ENCODE results near the gene BMP4. TPM values are rescaled to one million over a fixed set of nuclear protein-coding genes. Genes with fewer than 3 reads are reported as not detected.
"Not testable (repeated sequence)": the region's sequence is repeated elsewhere in the genome, so short reads cannot be mapped to it uniquely, and the experiment has no call there.

BMP4 gene
- total RNA-seq, 1 donor from 2014 or later = 0.42 TPM

GRCh38 chr14:53999061-53999488, 42.5 kb upstream of the BMP4 start:
- POLR2A ChIA-PET = no interaction called here
- DNase-seq = no peak
- intact Hi-C loops (cut with micrococcal nuclease) = no loop called here
- Mint-ChIP-seq H3K27me3 (no peaks in the 10 kb centered on the region), H3K9me3 (no peaks in the 10 kb centered on the region), H3K4me3 (no peak overlapping the region), H3K27ac (no peak overlapping the region), H3K36me3 (ENCODE audit: low read depth) (no peaks in the 10 kb centered on the region), H3K4me1 (no peaks in the 10 kb centered on the region)
- no peak for TF ChIP-seq CTCF (IDR thresholded peaks at IDR 0.05)
- CTCF ChIA-PET = no interaction called here
- no peak for ATAC-seq (ENCODE audit: low read depth)

DNA sequence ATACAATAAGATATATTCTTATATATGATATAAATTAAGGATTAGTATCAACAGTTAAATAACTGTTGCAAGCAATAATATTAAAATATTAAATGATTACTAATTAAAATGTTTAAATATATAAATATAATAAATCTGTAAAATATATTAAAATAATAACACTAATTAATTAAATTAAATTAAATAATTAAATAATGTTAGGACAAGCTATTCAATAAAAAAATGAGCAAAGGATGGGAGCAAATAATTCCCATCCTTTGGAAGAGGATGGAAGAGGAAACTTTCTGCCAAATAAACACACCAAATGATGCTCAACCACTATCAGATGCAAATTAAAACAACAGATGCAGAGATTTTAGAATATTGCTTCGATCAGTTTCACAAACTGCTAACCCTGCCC, 39.4 kb upstream of the BMP4 start:
- H3K36me3 Mint-ChIP-seq (ENCODE audit: low read depth) = no peaks in the 10 kb centered on the region
- no peak overlapping the region for H3K27ac Mint-ChIP-seq
- ChIA-PET POLR2A (no interaction called here), CTCF (no interaction called here)
- no peaks in the 10 kb centered on the region for H3K9me3 Mint-ChIP-seq
- ATAC-seq (ENCODE audit: low read depth) (no peak), DNase-seq (no peak)
- intact Hi-C loops (cut with micrococcal nuclease) = no loop called here
- H3K27me3 Mint-ChIP-seq = no peaks in the 10 kb centered on the region
- no peak overlapping the region for H3K4me3 Mint-ChIP-seq
- no peaks in the 10 kb centered on the region for H3K4me1 Mint-ChIP-seq
- TF ChIP-seq CTCF (IDR thresholded peaks at IDR 0.05) = no peak

GRCh38 chr14:53993920-53994607, 37.4 kb upstream of the BMP4 start:
- ChIA-PET POLR2A (no interaction called here), CTCF (no interaction called here)
- intact Hi-C loops (cut with micrococcal nuclease) = no loop called here
- Mint-ChIP-seq H3K4me1 (no peaks in the 10 kb centered on the region), H3K27me3 (no peaks in the 10 kb centered on the region), H3K27ac (no peak overlapping the region), H3K9me3 (no peaks in the 10 kb centered on the region), H3K4me3 (no peak overlapping the region), H3K36me3 (ENCODE audit: low read depth) (no peaks in the 10 kb centered on the region)
- no peak for TF ChIP-seq CTCF (IDR thresholded peaks at IDR 0.05)
- no peak for ATAC-seq (ENCODE audit: low read depth)
- no peak for DNase-seq

GRCh38 chr14:53990978-53991377, 34.4 kb upstream of the BMP4 start:
- ChIA-PET POLR2A (no interaction called here), CTCF (no interaction called here)
- TF ChIP-seq CTCF (IDR thresholded peaks at IDR 0.05) = no peak
- Mint-ChIP-seq H3K4me3 (no peak overlapping the region), H3K36me3 (ENCODE audit: low read depth) (no peaks in the 10 kb centered on the region), H3K4me1 (no peaks in the 10 kb centered on the region), H3K27ac (no peak overlapping the region), H3K9me3 (peaks cover 12% of the 10 kb centered on the region), H3K27me3 (no peaks in the 10 kb centered on the region)
- no peak for ATAC-seq (ENCODE audit: low read depth)
- no peak for DNase-seq
- intact Hi-C loops (cut with micrococcal nuclease) = no loop called here

- DNase-seq; CTCF ChIA-PET; POLR2A ChIA-PET; H3K4me3 Mint-ChIP-seq; H3K4me1 Mint-ChIP-seq; H3K36me3 Mint-ChIP-seq (ENCODE audit: low read depth); H3K27ac Mint-ChIP-seq; intact Hi-C loops (cut with micrococcal nuclease); H3K27me3 Mint-ChIP-seq; ATAC-seq (ENCODE audit: low read depth): not testable (repeated sequence)
- H3K9me3 Mint-ChIP-seq = peaks cover 27% of the 10 kb centered on the region
Measured at GRCh38 chr14:53986718-53987117, 30.1 kb upstream of the BMP4 start.

DNA sequence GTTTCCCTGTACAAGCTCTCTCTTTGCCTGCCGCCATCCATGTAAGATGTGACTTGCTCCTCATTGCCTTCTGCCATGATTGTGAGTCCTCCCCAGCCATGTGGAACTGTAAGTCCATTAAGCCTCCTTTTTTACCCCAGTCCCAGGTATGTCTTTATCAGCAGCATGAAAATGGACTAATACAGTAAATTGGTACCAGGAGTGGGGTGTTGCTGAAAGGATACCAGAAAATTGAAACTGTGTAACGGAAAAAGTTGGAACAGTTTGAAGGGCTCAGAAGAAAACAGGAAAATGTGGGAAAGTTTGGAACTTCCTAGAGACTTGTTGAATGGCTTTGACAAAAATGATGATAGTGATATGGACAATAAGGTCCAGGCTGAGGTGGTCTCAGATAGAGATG, 28.3 kb upstream of the BMP4 start:
- H3K27ac Mint-ChIP-seq; ATAC-seq (ENCODE audit: low read depth); CTCF ChIA-PET; H3K4me1 Mint-ChIP-seq; H3K36me3 Mint-ChIP-seq (ENCODE audit: low read depth); DNase-seq; H3K4me3 Mint-ChIP-seq; POLR2A ChIA-PET; intact Hi-C loops (cut with micrococcal nuclease); H3K27me3 Mint-ChIP-seq: not testable (repeated sequence)
- peaks cover 27% of the 10 kb centered on the region for H3K9me3 Mint-ChIP-seq

All from activated B cell treated with CpG ODN at 0.5 μM for 24 hours (primary cell).